HAP-1 (cell line): ENCODE results near the gene TTC13.

ENCODE experiments used
- DNase-seq, 2 experiments: peaks; one replicate each; pipeline ENCODE4 v3.0.0-alpha.2; 2016 to 2020; ENCODE audit warnings: low spot score in 2 of 2
- H3K27me3 ChIP-seq: fragments of 250-450 bp; sonication (Bioruptor Pico); 2 replicates; pipeline ENCODE4 v1.5.1; 2020; ENCODE audit warnings: low read depth, mild to moderate bottlenecking, moderate library complexity
- H3K36me3 ChIP-seq: fragments of 250-450 bp; sonication (Bioruptor Pico); replicated peaks from 2 replicates; pipeline ENCODE4 v1.5.1; 2020; ENCODE audit warnings: mild to moderate bottlenecking
- H3K4me1 ChIP-seq: fragments of 250-450 bp; sonication (Bioruptor Pico); 2 replicates; pipeline ENCODE4 v1.5.1; 2020; ENCODE audit warnings: mild to moderate bottlenecking
- H3K4me3 ChIP-seq: fragments of 250-450 bp; sonication (Bioruptor Pico); 2 replicates; pipeline ENCODE4 v1.5.1; 2020; ENCODE audit warnings: mild to moderate bottlenecking, moderate library complexity
- H3K9me3 ChIP-seq: fragments of 250-450 bp; sonication (Bioruptor Pico); 2 replicates; pipeline ENCODE4 v1.5.1; 2020; ENCODE audit warnings: mild to moderate bottlenecking, moderate library complexity
- in situ Hi-C: fragments of 300-500 bp; cut with MboI; formaldehyde crosslinking; loops from 3 replicates; pipeline ENCODE4 v1.14.3; 2020; ENCODE audit warnings: low sequenced_read_pairs, inconsistent platforms, mixed read lengths

TTC13 gene

DNA sequence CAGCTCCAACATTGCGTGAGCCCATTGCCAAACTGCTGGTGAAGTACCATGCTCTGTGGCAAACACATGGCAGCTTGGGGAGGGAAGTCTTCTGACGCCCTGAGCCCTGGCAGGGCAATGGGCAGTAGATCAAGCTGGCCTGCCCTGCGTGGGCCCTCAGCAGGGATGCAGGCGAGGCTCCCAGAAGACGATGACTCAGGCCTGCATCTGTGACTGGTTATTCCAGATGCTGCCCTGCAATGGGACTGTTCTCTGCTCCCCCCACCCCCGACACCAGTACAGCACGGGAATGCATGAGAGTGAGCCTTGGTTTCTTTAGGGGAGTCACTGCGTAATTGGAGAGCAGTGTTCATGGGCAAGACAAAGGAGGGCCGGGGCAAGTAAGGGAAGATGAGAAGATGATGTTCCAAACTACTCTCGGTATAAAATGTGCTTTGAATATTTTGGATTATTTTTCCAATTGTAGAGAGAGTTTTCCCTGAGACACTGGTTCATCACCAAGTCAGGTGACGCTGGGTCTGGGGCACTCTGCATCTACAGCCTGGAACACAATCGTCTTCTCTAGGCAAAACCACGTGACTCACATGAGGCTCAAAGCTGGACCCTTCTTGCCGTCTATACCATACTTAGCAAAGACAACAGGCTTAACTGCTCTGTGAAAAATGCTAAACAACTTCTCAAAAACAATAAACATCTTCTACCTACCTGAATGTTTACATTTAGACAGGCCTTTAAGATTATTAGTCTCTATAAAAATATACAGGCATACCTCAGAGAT lies 101.3 kb downstream of the TTC13 start:
- no peak for DNase-seq
- no peaks in the 10 kb centered on the region for H3K36me3 ChIP-seq
- in situ Hi-C loops = no loop called here
- H3K4me1 ChIP-seq = no peaks in the 10 kb centered on the region
- H3K27me3 ChIP-seq = peaks cover 22% of the 10 kb centered on the region
- H3K4me3 ChIP-seq = no peak overlapping the region
- no peaks in the 10 kb centered on the region for H3K9me3 ChIP-seq

GRCh38 chr1:230876660-230877059 lies 102.0 kb downstream of the TTC13 start:
- in situ Hi-C loops = no loop called here
- H3K27me3 ChIP-seq = peaks cover 22% of the 10 kb centered on the region
- H3K36me3 ChIP-seq = no peaks in the 10 kb centered on the region
- no peak overlapping the region for H3K4me3 ChIP-seq
- DNase-seq = no peak
- no peaks in the 10 kb centered on the region for H3K9me3 ChIP-seq
- H3K4me1 ChIP-seq = no peaks in the 10 kb centered on the region

- in situ Hi-C loops = no loop called here
- no peak for DNase-seq
- Histone ChIP-seq H3K4me1 (no peaks in the 10 kb centered on the region), H3K27me3 (peaks cover 11% of the 10 kb centered on the region), H3K9me3 (no peaks in the 10 kb centered on the region), H3K36me3 (no peaks in the 10 kb centered on the region), H3K4me3 (no peak overlapping the region)
Measured at GRCh38 chr1:230875370-230875769, 103.3 kb downstream of the TTC13 start.

GRCh38 chr1:230870916-230871315 lies 107.7 kb downstream of the TTC13 start:
- in situ Hi-C loops = no loop called here
- DNase-seq = no peak
- Histone ChIP-seq H3K9me3 (no peaks in the 10 kb centered on the region), H3K4me1 (peaks cover 18% of the 10 kb centered on the region), H3K36me3 (no peaks in the 10 kb centered on the region), H3K27me3 (no peaks in the 10 kb centered on the region), H3K4me3 (no peak overlapping the region)

DNA sequence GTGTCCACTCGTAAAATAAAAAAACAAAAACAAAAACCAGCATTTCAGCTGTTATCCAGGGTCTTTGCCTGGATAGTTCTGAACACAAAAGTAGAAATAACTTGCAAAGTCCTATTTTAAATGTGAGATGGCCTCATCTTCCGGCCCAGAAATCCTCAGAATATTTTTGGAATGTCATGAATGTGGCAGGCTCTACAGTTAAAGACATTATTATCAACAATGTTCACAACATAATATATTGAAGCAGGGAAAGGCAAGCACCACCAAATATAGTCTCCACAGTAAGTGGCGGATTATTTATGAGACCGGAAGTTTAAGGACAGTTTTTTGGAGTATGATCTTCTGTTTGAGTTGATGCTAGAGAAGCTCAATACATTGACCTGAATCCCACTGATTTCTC lies 109.2 kb downstream of the TTC13 start:
- Histone ChIP-seq H3K9me3 (no peaks in the 10 kb centered on the region), H3K36me3 (no peaks in the 10 kb centered on the region), H3K4me1 (peaks cover 18% of the 10 kb centered on the region), H3K27me3 (no peaks in the 10 kb centered on the region), H3K4me3 (peak overlapping the region; percentile 35)
- in situ Hi-C loops = no loop called here
- no peak for DNase-seq

- no peaks in the 10 kb centered on the region for H3K9me3 ChIP-seq
- peaks cover 18% of the 10 kb centered on the region for H3K4me1 ChIP-seq
- H3K36me3 ChIP-seq = no peaks in the 10 kb centered on the region
- peak; percentile 21 to 75 for DNase-seq
- no peaks in the 10 kb centered on the region for H3K27me3 ChIP-seq
- in situ Hi-C loops = no loop called here
- peak overlapping the region; percentile 35 for H3K4me3 ChIP-seq
Measured at GRCh38 chr1:230868736-230869385, 109.8 kb downstream of the TTC13 start.

DNA sequence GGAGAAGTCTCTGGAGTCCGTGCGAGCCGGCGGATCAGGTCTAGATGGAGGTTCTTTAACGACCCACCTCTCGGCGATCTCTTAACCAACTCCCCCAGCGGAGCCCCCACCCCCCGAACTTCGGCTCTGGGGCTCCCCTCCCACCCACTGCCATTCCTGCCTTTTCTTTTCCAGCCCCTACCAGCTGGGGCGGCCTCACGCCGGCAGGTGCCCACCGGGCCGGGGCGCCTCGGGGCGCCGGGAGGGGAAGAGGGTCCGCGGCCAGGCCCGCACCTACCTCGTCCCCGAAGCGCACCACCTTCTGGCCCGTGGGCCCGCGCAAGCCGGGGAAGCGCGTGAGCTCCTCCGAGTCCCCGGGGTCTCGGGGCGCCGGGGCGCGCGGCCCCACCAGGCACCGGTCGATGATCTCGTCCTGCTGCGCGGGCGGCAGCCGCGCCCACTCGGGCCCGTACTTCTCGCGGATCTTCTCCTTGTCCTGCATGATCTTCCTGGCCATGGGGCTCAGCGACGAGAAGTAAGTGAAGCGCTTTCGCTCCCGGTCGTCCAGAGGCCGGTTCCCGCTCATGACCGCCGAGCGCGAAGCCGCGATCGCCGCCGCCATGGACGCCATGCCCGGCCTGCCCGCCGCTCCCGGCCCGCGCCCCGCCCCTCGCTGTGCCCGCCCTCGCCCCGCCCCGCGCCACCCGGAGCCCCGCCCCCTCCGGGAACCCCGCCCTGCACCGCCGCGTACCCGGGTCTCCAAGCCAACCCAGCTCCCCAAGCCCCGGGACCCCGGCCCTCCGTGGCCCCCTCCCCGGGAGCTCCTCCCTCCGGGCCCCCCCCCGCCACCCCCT lies 110.5 kb downstream of the TTC13 start, which contains the start of gene C1orf198:
TSS of gene C1orf198 (minus strand) at position 619 of the 833 bp plus-strand sequence. CDS start at position 610, 9 bp downstream.
- peak; percentile 39 to 83 for DNase-seq
- in situ Hi-C loops = no loop called here

GRCh38 chr1:230867101-230867902 lies 111.4 kb downstream of the TTC13 start:
- Histone ChIP-seq H3K9me3 (no peaks in the 10 kb centered on the region), H3K36me3 (no peaks in the 10 kb centered on the region), H3K4me1 (peaks cover 18% of the 10 kb centered on the region), H3K27me3 (no peaks in the 10 kb centered on the region), H3K4me3 (peak overlapping the region; percentile 71)
- DNase-seq = no peak
- in situ Hi-C loops = no loop called here

More for the DNA sequence above, 110.5 kb downstream of the TTC13 start, which contains the start of gene C1orf198:
- no peaks in the 10 kb centered on the region for H3K9me3 ChIP-seq
- peak within 1 kb of the TSS; percentile 71 for H3K4me3 ChIP-seq
- H3K4me1 ChIP-seq = peaks cover 18% of the 10 kb centered on the region
- H3K36me3 ChIP-seq = no peaks in the 10 kb centered on the region
- H3K27me3 ChIP-seq = no peaks in the 10 kb centered on the region

DNA sequence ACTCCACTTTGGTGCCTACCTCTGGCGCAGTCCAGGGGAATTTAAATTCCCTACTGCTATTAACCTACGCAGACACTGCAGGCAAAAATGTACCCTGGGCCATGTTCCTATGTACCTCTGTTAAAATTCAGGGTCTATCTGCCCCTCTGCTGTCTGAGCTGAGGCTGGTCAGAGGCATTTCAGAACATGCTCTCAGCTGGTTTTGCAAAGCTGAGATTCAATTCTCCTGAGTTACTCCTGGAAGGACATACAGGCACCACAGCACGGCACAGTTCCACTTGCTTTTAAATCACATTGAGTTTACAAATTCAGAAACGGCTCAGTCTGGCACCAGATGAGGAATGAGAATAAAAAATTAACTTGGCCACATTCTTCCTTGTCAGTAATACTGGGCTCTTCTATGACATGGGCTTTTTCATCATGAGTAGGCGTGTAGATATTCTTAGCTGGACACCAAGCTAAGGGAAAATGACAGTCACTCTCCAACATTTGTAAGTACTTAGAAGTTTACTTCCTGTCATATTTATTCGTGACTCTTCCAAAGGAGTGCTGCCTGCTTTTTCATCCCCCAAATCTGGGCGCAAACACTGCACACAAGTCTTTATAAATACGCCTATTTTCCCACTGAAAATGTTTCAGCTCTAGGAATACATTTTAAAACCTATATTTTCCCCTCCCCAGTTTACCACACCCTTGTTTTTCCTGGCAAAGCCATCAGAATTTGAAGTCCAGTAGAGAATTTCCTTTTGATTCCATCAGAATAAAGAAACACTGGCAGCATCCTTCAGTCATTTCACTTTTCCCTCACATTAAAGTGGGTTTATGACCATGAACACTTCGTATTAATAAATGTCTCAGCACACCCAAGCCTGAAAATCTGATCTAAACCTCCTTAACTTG lies 112.2 kb downstream of the TTC13 start:
- in situ Hi-C loops = no loop called here
- H3K9me3 ChIP-seq = no peaks in the 10 kb centered on the region
- H3K4me1 ChIP-seq = peaks cover 18% of the 10 kb centered on the region
- H3K36me3 ChIP-seq = no peaks in the 10 kb centered on the region
- DNase-seq = no peak
- no peaks in the 10 kb centered on the region for H3K27me3 ChIP-seq
- H3K4me3 ChIP-seq = peak overlapping the region; percentile 71

- in situ Hi-C loops = no loop called here
- no peaks in the 10 kb centered on the region for H3K36me3 ChIP-seq
- H3K4me3 ChIP-seq = no peak overlapping the region
- H3K27me3 ChIP-seq = no peaks in the 10 kb centered on the region
- H3K4me1 ChIP-seq = peaks cover 18% of the 10 kb centered on the region
- no peak for DNase-seq
- H3K9me3 ChIP-seq = no peaks in the 10 kb centered on the region
Measured at GRCh38 chr1:230865062-230865817, 113.4 kb downstream of the TTC13 start.

- H3K36me3 ChIP-seq = no peaks in the 10 kb centered on the region
- H3K9me3 ChIP-seq = no peaks in the 10 kb centered on the region
- H3K4me1 ChIP-seq = peaks cover 14% of the 10 kb centered on the region
- in situ Hi-C loops = no loop called here
- no peaks in the 10 kb centered on the region for H3K27me3 ChIP-seq
- no peak overlapping the region for H3K4me3 ChIP-seq
- DNase-seq = no peak
Measured at GRCh38 chr1:230864441-230864840, 114.2 kb downstream of the TTC13 start.

GRCh38 chr1:230863449-230863848 lies 115.2 kb downstream of the TTC13 start:
- no peak for DNase-seq
- H3K36me3 ChIP-seq = no peaks in the 10 kb centered on the region
- in situ Hi-C loops = no loop called here
- no peak overlapping the region for H3K4me3 ChIP-seq
- no peaks in the 10 kb centered on the region for H3K9me3 ChIP-seq
- H3K4me1 ChIP-seq = peaks cover 6% of the 10 kb centered on the region; the same call in 1 of the 2 replicates
- H3K27me3 ChIP-seq = no peaks in the 10 kb centered on the region
